Central memory CD8-positive, alpha-beta T cell (primary cell): ENCODE measurements around the gene PITRM1.
"Not testable (repeated sequence)": the region's sequence is repeated elsewhere in the genome, so short reads cannot be mapped to it uniquely, and the experiment has no call there.

Experiments
- ATAC-seq: fragments of 150-1000 bp; cut with Tn5 transposase; replicated peaks from 2 replicates; pipeline ENCODE4 v1.10.0; 2022; ENCODE audit warnings: mild to moderate bottlenecking, moderate FRiP score, moderate number of reproducible peaks; ENCODE audit not compliant: poor library complexity, severe bottlenecking; ENCODE audit errors: extremely low read depth
- DNase-seq, 2 donors: peaks; one replicate each; pipeline ENCODE4 v3.0.0; 2021; ENCODE audit warnings: low spot score in 2 of 2
- H3K27ac Mint-ChIP-seq: one replicate; pipeline ENCODE4 v1.8.0; 2022; ENCODE audit warnings: low read depth, mild to moderate bottlenecking, moderate library complexity, mixed read lengths
- H3K27me3 Mint-ChIP-seq: one replicate; pipeline ENCODE4 v1.8.0; 2022; ENCODE audit warnings: mixed read lengths
- H3K36me3 Mint-ChIP-seq: one replicate; pipeline ENCODE4 v1.8.0; 2022; ENCODE audit warnings: mild to moderate bottlenecking, moderate library complexity, mixed read lengths; ENCODE audit not compliant: insufficient read depth
- H3K4me1 Mint-ChIP-seq: one replicate; pipeline ENCODE4 v1.8.0; 2022; ENCODE audit warnings: mixed read lengths
- H3K4me3 Mint-ChIP-seq: one replicate; pipeline ENCODE4 v1.8.0; 2022; ENCODE audit warnings: mild to moderate bottlenecking, moderate library complexity, mixed read lengths
- H3K9me3 Mint-ChIP-seq: one replicate; pipeline ENCODE4 v1.8.0; 2022; ENCODE audit warnings: mixed read lengths

Gene PITRM1

GRCh38 chr10:3115685-3116084 is 56.9 kb downstream of the PITRM1 start:
- Mint-ChIP-seq H3K27ac (no peak overlapping the region), H3K36me3 (peaks cover 43% of the 10 kb centered on the region), H3K4me3 (no peak overlapping the region), H3K27me3 (no peaks in the 10 kb centered on the region), H3K9me3 (no peaks in the 10 kb centered on the region), H3K4me1 (no peaks in the 10 kb centered on the region)
- no peak for DNase-seq
- ATAC-seq, result no peak

GRCh38 chr10:3113343-3113720 is 59.2 kb downstream of the PITRM1 start:
- no peaks in the 10 kb centered on the region for H3K9me3 Mint-ChIP-seq
- H3K4me1 Mint-ChIP-seq, result no peaks in the 10 kb centered on the region
- H3K4me3 Mint-ChIP-seq, result no peak overlapping the region
- DNase-seq, result no peak
- H3K36me3 Mint-ChIP-seq, result peaks cover 37% of the 10 kb centered on the region
- no peak overlapping the region for H3K27ac Mint-ChIP-seq
- no peaks in the 10 kb centered on the region for H3K27me3 Mint-ChIP-seq
- no peak for ATAC-seq

DNA sequence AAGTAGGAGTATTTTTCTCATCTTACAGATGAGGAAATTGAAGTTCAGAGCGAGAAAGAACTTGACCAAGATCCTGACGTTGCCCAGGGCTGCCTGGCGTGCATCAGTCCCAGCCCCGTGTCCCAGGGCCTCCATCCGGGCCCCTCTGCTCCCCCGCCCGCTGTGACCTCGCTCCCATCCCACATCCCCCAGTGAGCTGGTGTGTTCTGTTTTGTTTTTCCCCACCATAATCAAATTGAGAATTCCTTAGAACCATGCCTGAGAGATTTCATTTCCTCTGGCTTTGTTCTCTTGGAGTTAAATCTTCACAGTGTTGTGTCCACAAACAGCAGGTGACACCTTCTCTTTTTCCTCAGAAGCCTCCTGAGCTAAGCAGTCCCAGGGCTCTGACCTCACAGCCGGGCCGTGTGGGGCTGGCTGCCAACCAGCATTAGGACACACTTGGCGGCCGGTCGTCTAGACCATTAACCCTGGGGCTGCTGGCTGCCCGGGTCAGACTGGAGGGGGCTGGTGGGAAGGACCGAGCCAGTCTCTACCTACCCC is 60.9 kb downstream of the PITRM1 start:
- no peak overlapping the region for H3K4me3 Mint-ChIP-seq
- no peak for ATAC-seq
- H3K9me3 Mint-ChIP-seq, result no peaks in the 10 kb centered on the region
- H3K27me3 Mint-ChIP-seq, result no peaks in the 10 kb centered on the region
- no peak for DNase-seq
- H3K36me3 Mint-ChIP-seq, result peaks cover 33% of the 10 kb centered on the region
- H3K27ac Mint-ChIP-seq, result no peak overlapping the region
- no peaks in the 10 kb centered on the region for H3K4me1 Mint-ChIP-seq

- ATAC-seq (no peak), DNase-seq (no peak)
- H3K4me3 Mint-ChIP-seq, result no peak overlapping the region
- H3K27me3 Mint-ChIP-seq, result no peaks in the 10 kb centered on the region
- H3K27ac Mint-ChIP-seq, result no peak overlapping the region
- H3K9me3 Mint-ChIP-seq, result no peaks in the 10 kb centered on the region
- no peaks in the 10 kb centered on the region for H3K4me1 Mint-ChIP-seq
- peaks cover 28% of the 10 kb centered on the region for H3K36me3 Mint-ChIP-seq
Observed at GRCh38 chr10:3110782-3111620, 61.6 kb downstream of the PITRM1 start.

- no peak overlapping the region for H3K4me3 Mint-ChIP-seq
- no peaks in the 10 kb centered on the region for H3K27me3 Mint-ChIP-seq
- DNase-seq, result no peak
- H3K9me3 Mint-ChIP-seq, result no peaks in the 10 kb centered on the region
- H3K27ac Mint-ChIP-seq, result no peak overlapping the region
- peaks cover 25% of the 10 kb centered on the region for H3K36me3 Mint-ChIP-seq
- no peak for ATAC-seq
- H3K4me1 Mint-ChIP-seq, result no peaks in the 10 kb centered on the region
Observed at GRCh38 chr10:3109633-3110032, 62.9 kb downstream of the PITRM1 start.

DNA sequence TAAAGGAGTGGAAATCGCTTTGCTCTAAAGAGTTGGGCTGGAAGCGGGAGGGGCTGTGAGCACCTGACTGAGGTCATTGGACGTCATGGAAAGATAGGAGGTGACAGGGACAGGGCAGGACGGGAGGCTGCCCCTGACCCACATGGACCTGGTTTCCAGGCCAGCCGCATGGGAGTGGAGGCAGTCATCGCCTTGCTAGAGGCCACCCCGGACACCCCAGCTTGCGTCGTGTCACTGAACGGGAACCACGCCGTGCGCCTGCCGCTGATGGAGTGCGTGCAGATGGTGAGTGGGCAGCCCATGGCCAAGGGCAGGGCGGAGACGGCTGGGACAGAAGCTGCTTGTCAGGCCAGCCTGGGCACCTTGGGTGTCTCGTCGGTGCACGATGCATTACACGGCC is 63.4 kb downstream of the PITRM1 start:
- no peaks in the 10 kb centered on the region for H3K9me3 Mint-ChIP-seq
- DNase-seq, result no peak
- H3K4me3 Mint-ChIP-seq, result no peak overlapping the region
- H3K36me3 Mint-ChIP-seq, result peaks cover 25% of the 10 kb centered on the region
- no peak overlapping the region for H3K27ac Mint-ChIP-seq
- ATAC-seq, result no peak
- H3K27me3 Mint-ChIP-seq, result no peaks in the 10 kb centered on the region
- no peaks in the 10 kb centered on the region for H3K4me1 Mint-ChIP-seq

- DNase-seq (no peak), ATAC-seq (no peak)
- H3K27me3 Mint-ChIP-seq, result no peaks in the 10 kb centered on the region
- peaks cover 21% of the 10 kb centered on the region for H3K36me3 Mint-ChIP-seq
- no peak overlapping the region for H3K27ac Mint-ChIP-seq
- no peaks in the 10 kb centered on the region for H3K9me3 Mint-ChIP-seq
- H3K4me1 Mint-ChIP-seq, result no peaks in the 10 kb centered on the region
- no peak overlapping the region for H3K4me3 Mint-ChIP-seq
Observed at GRCh38 chr10:3108575-3109105, 63.9 kb downstream of the PITRM1 start.

GRCh38 chr10:3108033-3108432 is 64.5 kb downstream of the PITRM1 start:
- no peak for ATAC-seq
- H3K36me3 Mint-ChIP-seq, result peaks cover 22% of the 10 kb centered on the region
- no peak for DNase-seq
- H3K4me1 Mint-ChIP-seq, result no peaks in the 10 kb centered on the region
- no peak overlapping the region for H3K27ac Mint-ChIP-seq
- no peak overlapping the region for H3K4me3 Mint-ChIP-seq
- no peaks in the 10 kb centered on the region for H3K9me3 Mint-ChIP-seq
- no peaks in the 10 kb centered on the region for H3K27me3 Mint-ChIP-seq

DNA sequence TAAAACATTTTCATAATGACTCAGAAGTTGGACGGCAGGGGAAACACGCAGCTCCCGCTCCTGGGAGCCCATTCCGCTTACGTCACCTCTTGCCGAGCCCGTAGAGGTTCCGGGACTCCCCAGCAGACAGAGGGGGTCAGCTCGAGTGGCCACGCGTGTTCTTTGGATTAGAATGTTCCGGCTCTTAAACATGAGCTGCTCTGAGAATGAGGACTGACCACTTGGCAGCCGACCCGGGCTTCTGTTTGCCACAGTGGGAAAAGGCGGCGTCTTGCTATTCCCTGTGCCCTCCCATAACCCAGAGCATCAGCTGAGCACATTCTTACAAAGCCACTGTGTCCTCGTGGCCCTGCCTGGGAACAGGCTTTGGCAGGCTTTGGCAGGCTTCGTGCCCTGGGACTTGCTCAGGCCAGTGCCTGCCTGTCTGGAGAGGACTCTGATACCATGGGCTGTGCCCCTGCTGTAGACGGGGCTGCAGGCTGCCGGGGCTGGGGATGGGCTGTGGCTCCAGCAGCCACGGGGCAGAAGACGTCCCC is 65.1 kb downstream of the PITRM1 start:
- Mint-ChIP-seq H3K27ac (no peak overlapping the region), H3K4me3 (no peak overlapping the region)
- DNase-seq, result no peak

GRCh38 chr10:3106928-3107425 is 65.6 kb downstream of the PITRM1 start:
- Mint-ChIP-seq H3K4me3 (no peak overlapping the region), H3K27ac (no peak overlapping the region), H3K4me1 (no peaks in the 10 kb centered on the region), H3K9me3 (no peaks in the 10 kb centered on the region), H3K36me3 (peaks cover 24% of the 10 kb centered on the region), H3K27me3 (no peaks in the 10 kb centered on the region)
- ATAC-seq (no peak), DNase-seq (no peak)

More for the DNA sequence above, 65.1 kb downstream of the PITRM1 start:
- no peak for ATAC-seq
- no peaks in the 10 kb centered on the region for H3K4me1 Mint-ChIP-seq
- H3K9me3 Mint-ChIP-seq, result no peaks in the 10 kb centered on the region
- no peaks in the 10 kb centered on the region for H3K27me3 Mint-ChIP-seq
- H3K36me3 Mint-ChIP-seq, result peaks cover 26% of the 10 kb centered on the region

- not testable (repeated sequence) for H3K4me3 Mint-ChIP-seq, H3K4me1 Mint-ChIP-seq, DNase-seq, H3K27ac Mint-ChIP-seq, H3K27me3 Mint-ChIP-seq, ATAC-seq, H3K9me3 Mint-ChIP-seq
- H3K36me3 Mint-ChIP-seq, result peaks cover 26% of the 10 kb centered on the region
Observed at GRCh38 chr10:3106328-3106727, 66.3 kb downstream of the PITRM1 start.

GRCh38 chr10:3105905-3106304 is 66.7 kb downstream of the PITRM1 start:
- Mint-ChIP-seq H3K4me3 (no peak overlapping the region), H3K36me3 (peaks cover 26% of the 10 kb centered on the region), H3K9me3 (no peaks in the 10 kb centered on the region), H3K27me3 (no peaks in the 10 kb centered on the region), H3K27ac (no peak overlapping the region), H3K4me1 (no peaks in the 10 kb centered on the region)
- no peak for ATAC-seq
- no peak for DNase-seq

GRCh38 chr10:3105166-3105565 is 67.4 kb downstream of the PITRM1 start:
- Mint-ChIP-seq H3K9me3 (no peaks in the 10 kb centered on the region), H3K27me3 (no peaks in the 10 kb centered on the region), H3K36me3 (peaks cover 28% of the 10 kb centered on the region), H3K4me3 (no peak overlapping the region), H3K4me1 (no peaks in the 10 kb centered on the region), H3K27ac (no peak overlapping the region)
- DNase-seq (no peak), ATAC-seq (no peak)
